SU-DHL-6 (cell line): ENCODE measurements around the gene CAMK1D.

Source experiments
- H2AFZ ChIP-seq: fragments of 200-600 bp; sonication (generic); 2 replicates; pipeline ENCODE4 v1.6.1; 2014; ENCODE audit warnings: low read depth, mild to moderate bottlenecking, moderate library complexity, mixed read lengths, antibody characterized with exemption, low read length; ENCODE audit not compliant: severe bottlenecking
- H3F3A ChIP-seq: fragments of 200-600 bp; shearing (Covaris generic); 2 replicates; pipeline ENCODE4 v1.6.0; 2016; ENCODE audit warnings: antibody characterized with exemption, mild to moderate bottlenecking; ENCODE audit not compliant: insufficient read depth
- H3K27ac ChIP-seq: fragments of 200-600 bp; sonication (generic); 2 replicates; pipeline ENCODE4 v1.5.1; 2016; ENCODE audit warnings: low read depth, mild to moderate bottlenecking, low read length, moderate library complexity, mixed read lengths
- H3K27me3 ChIP-seq: fragments of 200-600 bp; sonication (generic), shearing (Covaris generic); 2 replicates; pipeline ENCODE4 v1.6.0; 2014; ENCODE audit warnings: mild to moderate bottlenecking, low read length
- H3K36me3 ChIP-seq: fragments of 200-600 bp; sonication (generic); 2 replicates; pipeline ENCODE4 v1.6.1; 2014; ENCODE audit warnings: mild to moderate bottlenecking, low read length, mixed read lengths
- H3K4me2 ChIP-seq: fragments of 300-600, 200-600 bp; shearing (Covaris generic), sonication (generic); 2 replicates; pipeline ENCODE4 v1.6.0; 2014; ENCODE audit warnings: low read length, low read depth, mild to moderate bottlenecking; ENCODE audit not compliant: poor library complexity, severe bottlenecking
- H3K4me3 ChIP-seq: fragments of 200-600 bp; sonication (generic); 2 replicates; pipeline ENCODE4 v1.5.1; 2014; ENCODE audit warnings: antibody characterized with exemption, low read length, mild to moderate bottlenecking, mixed read lengths; ENCODE audit not compliant: insufficient read depth, poor library complexity, severe bottlenecking
- H3K79me2 ChIP-seq: fragments of 200-600 bp; sonication (generic); 2 replicates; pipeline ENCODE4 v1.6.1; 2014; ENCODE audit warnings: mild to moderate bottlenecking, low read length, moderate library complexity; ENCODE audit not compliant: insufficient read depth
- H3K9ac ChIP-seq: fragments of 200-600 bp; sonication (generic); 2 replicates; pipeline ENCODE4 v1.7.0; 2014; ENCODE audit warnings: mild to moderate bottlenecking, low read length
- H3K9me2 ChIP-seq: fragments of 200-600 bp; sonication (generic); replicated peaks from 2 replicates; pipeline ENCODE4 v1.6.1; 2014; ENCODE audit warnings: low read length; ENCODE audit not compliant: insufficient read depth
- H3K9me3 ChIP-seq: fragments of 200-600 bp; sonication (generic); 2 replicates; pipeline ENCODE4 v1.6.1; 2014; ENCODE audit warnings: low read length, mixed read lengths; ENCODE audit not compliant: insufficient read depth
- H4K20me1 ChIP-seq: fragments of 200-600 bp; sonication (generic); 2 replicates; pipeline ENCODE4 v1.6.1; 2014; ENCODE audit warnings: low read depth, mild to moderate bottlenecking, antibody characterized with exemption, low read length, moderate library complexity, mixed read lengths
- CTCF ChIP-seq: fragments of 200-600 bp; sonication (generic); IDR thresholded peaks from one replicate; pipeline ENCODE4 v1.5.1; 2017; ENCODE audit warnings: antibody characterized with exemption, mild to moderate bottlenecking, low read length, moderate library complexity; ENCODE audit not compliant: insufficient read depth, poor library complexity, severe bottlenecking
- EZH2phosphoT487 ChIP-seq: fragments of 200-600 bp; sonication (generic), shearing (Covaris generic); conservative IDR thresholded peaks from 2 replicates; pipeline ENCODE4 v1.6.1; 2018; ENCODE audit warnings: mild to moderate bottlenecking, antibody characterized with exemption, low read length, moderate library complexity, mixed read lengths

Gene CAMK1D

GRCh38 chr10:12803776-12804175 lies 454.4 kb downstream of the CAMK1D start:
- H3K79me2 ChIP-seq = no peaks in the 10 kb centered on the region
- H2AFZ ChIP-seq = no peak overlapping the region
- TF ChIP-seq EZH2phosphoT487 (no peak), CTCF (no peak)
- H4K20me1 ChIP-seq = no peaks in the 10 kb centered on the region
- no peaks in the 10 kb centered on the region for H3K9me2 ChIP-seq
- H3K36me3 ChIP-seq = peaks cover 3% of the 10 kb centered on the region; the same call in 1 of the 2 replicates
- no peaks in the 10 kb centered on the region for H3F3A ChIP-seq
- H3K4me3 ChIP-seq = no peak overlapping the region
- no peak overlapping the region for H3K9ac ChIP-seq
- H3K27ac ChIP-seq = no peak overlapping the region
- H3K9me3 ChIP-seq = no peaks in the 10 kb centered on the region
- H3K27me3 ChIP-seq = no peaks in the 10 kb centered on the region
- no peak overlapping the region for H3K4me2 ChIP-seq

- H3K79me2 ChIP-seq = no peaks in the 10 kb centered on the region
- H3F3A ChIP-seq = no peaks in the 10 kb centered on the region
- H3K9me2 ChIP-seq = no peaks in the 10 kb centered on the region
- H3K4me2 ChIP-seq = no peak overlapping the region
- peaks cover 3% of the 10 kb centered on the region; the same call in 1 of the 2 replicates for H3K36me3 ChIP-seq
- no peaks in the 10 kb centered on the region for H3K9me3 ChIP-seq
- no peak overlapping the region for H2AFZ ChIP-seq
- H4K20me1 ChIP-seq = no peaks in the 10 kb centered on the region
- no peaks in the 10 kb centered on the region for H3K27me3 ChIP-seq
- H3K9ac ChIP-seq = no peak overlapping the region
- TF ChIP-seq EZH2phosphoT487 (no peak), CTCF (no peak)
- no peak overlapping the region for H3K4me3 ChIP-seq
- H3K27ac ChIP-seq = no peak overlapping the region
These were observed 457.1 kb downstream of the CAMK1D start for GRCh38 chr10:12806228-12807095.

- Histone ChIP-seq H3K9me3 (no peaks in the 10 kb centered on the region), H3F3A (no peaks in the 10 kb centered on the region), H3K4me2 (no peak overlapping the region), H3K27ac (no peak overlapping the region), H2AFZ (no peak overlapping the region), H3K36me3 (peaks cover 3% of the 10 kb centered on the region; the same call in 1 of the 2 replicates), H3K4me3 (no peak overlapping the region), H4K20me1 (no peaks in the 10 kb centered on the region), H3K27me3 (no peaks in the 10 kb centered on the region), H3K9me2 (no peaks in the 10 kb centered on the region), H3K9ac (no peak overlapping the region), H3K79me2 (no peaks in the 10 kb centered on the region)
- TF ChIP-seq EZH2phosphoT487 (no peak), CTCF (no peak)
These were observed 457.9 kb downstream of the CAMK1D start for GRCh38 chr10:12807096-12807755.
